ENCODE measurements around the gene RSU1. TPM values are rescaled to one million over a fixed set of nuclear protein-coding genes. Genes with fewer than 3 reads are reported as not detected.
"Not testable (repeated sequence)": the region's sequence is repeated elsewhere in the genome, so short reads cannot be mapped to it uniquely, and the experiment has no call there.

Gene RSU1
- total RNA-seq, 1 donor from 2014 or later = 118 TPM

GRCh38 chr10:16843252-16843870, 26.1 kb upstream of the RSU1 start:
- peak; percentile 86 for TF ChIP-seq CTCF (IDR thresholded peaks at IDR 0.05; ENCODE audit: unreplicated experiment)
- H3K4me3 Mint-ChIP-seq (ENCODE audit: unreplicated experiment) = no peak overlapping the region
- H3K4me1 Mint-ChIP-seq (ENCODE audit: unreplicated experiment) = peaks cover 13% of the 10 kb centered on the region
- H3K27me3 Mint-ChIP-seq (ENCODE audit: unreplicated experiment) = no peaks in the 10 kb centered on the region
- no peak overlapping the region for H3K27ac Mint-ChIP-seq (ENCODE audit: unreplicated experiment)
- DNase-seq (ENCODE audit: low spot score) = no peak
- no peaks in the 10 kb centered on the region for H3K36me3 Mint-ChIP-seq (ENCODE audit: low read depth, unreplicated experiment)
- no peaks in the 10 kb centered on the region for H3K9me3 Mint-ChIP-seq (ENCODE audit: unreplicated experiment)

- no peak for DNase-seq (ENCODE audit: low spot score)
- Mint-ChIP-seq H3K4me3 (ENCODE audit: unreplicated experiment) (no peak overlapping the region), H3K27ac (ENCODE audit: unreplicated experiment) (no peak overlapping the region), H3K9me3 (ENCODE audit: unreplicated experiment) (no peaks in the 10 kb centered on the region), H3K4me1 (ENCODE audit: unreplicated experiment) (peaks cover 18% of the 10 kb centered on the region), H3K27me3 (ENCODE audit: unreplicated experiment) (peaks cover 5% of the 10 kb centered on the region), H3K36me3 (ENCODE audit: low read depth, unreplicated experiment) (peaks cover 4% of the 10 kb centered on the region)
- TF ChIP-seq CTCF (IDR thresholded peaks at IDR 0.05; ENCODE audit: unreplicated experiment) = no peak
These were observed 18.0 kb upstream of the RSU1 start for GRCh38 chr10:16835228-16835627.

- H3K4me3 Mint-ChIP-seq (ENCODE audit: unreplicated experiment) = no peak overlapping the region
- H3K27me3 Mint-ChIP-seq (ENCODE audit: unreplicated experiment) = peaks cover 7% of the 10 kb centered on the region
- H3K36me3 Mint-ChIP-seq (ENCODE audit: low read depth, unreplicated experiment) = peaks cover 4% of the 10 kb centered on the region
- DNase-seq (ENCODE audit: low spot score) = no peak
- H3K27ac Mint-ChIP-seq (ENCODE audit: unreplicated experiment) = peak overlapping the region; percentile 16
- peaks cover 32% of the 10 kb centered on the region for H3K4me1 Mint-ChIP-seq (ENCODE audit: unreplicated experiment)
- no peaks in the 10 kb centered on the region for H3K9me3 Mint-ChIP-seq (ENCODE audit: unreplicated experiment)
- no peak for TF ChIP-seq CTCF (IDR thresholded peaks at IDR 0.05; ENCODE audit: unreplicated experiment)
These were observed 15.3 kb upstream of the RSU1 start for GRCh38 chr10:16832351-16833080.

- Mint-ChIP-seq H3K27ac (ENCODE audit: unreplicated experiment) (peak overlapping the region; percentile 37), H3K9me3 (ENCODE audit: unreplicated experiment) (no peaks in the 10 kb centered on the region), H3K4me1 (ENCODE audit: unreplicated experiment) (peaks cover 28% of the 10 kb centered on the region), H3K36me3 (ENCODE audit: low read depth, unreplicated experiment) (peaks cover 3% of the 10 kb centered on the region), H3K27me3 (ENCODE audit: unreplicated experiment) (peaks cover 5% of the 10 kb centered on the region), H3K4me3 (ENCODE audit: unreplicated experiment) (no peak overlapping the region)
- no peak for TF ChIP-seq CTCF (IDR thresholded peaks at IDR 0.05; ENCODE audit: unreplicated experiment)
- DNase-seq (ENCODE audit: low spot score) = no peak
These were observed 11.5 kb upstream of the RSU1 start for GRCh38 chr10:16828701-16829175.

GRCh38 chr10:16828114-16828568, 10.9 kb upstream of the RSU1 start:
- peaks cover 25% of the 10 kb centered on the region for H3K4me1 Mint-ChIP-seq (ENCODE audit: unreplicated experiment)
- peak; percentile 77 for TF ChIP-seq CTCF (IDR thresholded peaks at IDR 0.05; ENCODE audit: unreplicated experiment)
- peaks cover 5% of the 10 kb centered on the region for H3K9me3 Mint-ChIP-seq (ENCODE audit: unreplicated experiment)
- H3K27me3 Mint-ChIP-seq (ENCODE audit: unreplicated experiment) = peaks cover 2% of the 10 kb centered on the region
- peak; percentile 69 for DNase-seq (ENCODE audit: low spot score)
- H3K27ac Mint-ChIP-seq (ENCODE audit: unreplicated experiment) = no peak overlapping the region
- H3K4me3 Mint-ChIP-seq (ENCODE audit: unreplicated experiment) = no peak overlapping the region
- H3K36me3 Mint-ChIP-seq (ENCODE audit: low read depth, unreplicated experiment) = peaks cover 9% of the 10 kb centered on the region

- H3K4me3 Mint-ChIP-seq (ENCODE audit: unreplicated experiment); H3K9me3 Mint-ChIP-seq (ENCODE audit: unreplicated experiment); DNase-seq (ENCODE audit: low spot score); H3K27me3 Mint-ChIP-seq (ENCODE audit: unreplicated experiment); H3K27ac Mint-ChIP-seq (ENCODE audit: unreplicated experiment): not testable (repeated sequence)
- peaks cover 14% of the 10 kb centered on the region for H3K36me3 Mint-ChIP-seq (ENCODE audit: low read depth, unreplicated experiment)
- peaks cover 18% of the 10 kb centered on the region for H3K4me1 Mint-ChIP-seq (ENCODE audit: unreplicated experiment)
These were observed 10.2 kb upstream of the RSU1 start for GRCh38 chr10:16827474-16827873.
